HG03571 (cell line): Measurements from ENCODE around the gene ORAI3.
A peak's percentile ranks its signal among the peaks of the same experiment; 100 is the strongest.
"Not testable (repeated sequence)": the region's sequence is repeated elsewhere in the genome, so short reads cannot be mapped to it uniquely, and the experiment has no call there.

Experiments used
- ATAC-seq: cut with Tn5 transposase; IDR thresholded peaks from one replicate; pipeline ENCODE4 v1.9.1; 2021; ENCODE audit not compliant: unreplicated experiment

Gene ORAI3

DNA sequence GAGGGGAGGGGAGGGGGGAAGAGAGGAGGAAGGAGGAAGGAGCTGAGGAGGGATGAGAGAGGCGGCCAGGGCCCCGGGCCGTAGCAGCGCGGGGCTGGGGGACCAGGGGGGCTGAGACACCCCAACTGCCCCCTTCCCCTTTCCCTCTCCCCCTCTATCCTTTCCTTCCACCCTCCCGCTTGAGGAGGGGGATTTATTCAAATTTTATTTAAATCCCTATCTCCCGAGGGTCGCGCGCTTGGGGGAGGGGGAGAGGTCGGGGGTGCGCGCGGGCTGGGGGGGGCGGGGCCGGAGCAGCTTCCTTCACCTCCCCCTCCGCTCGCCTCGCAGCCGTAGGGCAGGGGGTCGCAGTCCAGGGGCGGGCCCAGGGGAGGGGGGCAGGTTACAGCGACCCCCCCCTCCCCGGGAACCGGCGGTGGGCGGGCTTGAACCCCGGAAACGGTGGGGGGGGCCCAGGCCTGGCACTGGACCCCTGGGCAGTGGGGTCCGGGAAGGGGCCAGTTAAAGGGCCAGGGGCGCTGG lies 25.3 kb upstream of the ORAI3 start, which contains the start of gene FBXL19:
Gene FBXL19 (plus strand): TSS at position 19 of the 522 bp plus-strand sequence. CDS start 2,183 bp downstream, outside the sequence.
- ATAC-seq = no peak

DNA sequence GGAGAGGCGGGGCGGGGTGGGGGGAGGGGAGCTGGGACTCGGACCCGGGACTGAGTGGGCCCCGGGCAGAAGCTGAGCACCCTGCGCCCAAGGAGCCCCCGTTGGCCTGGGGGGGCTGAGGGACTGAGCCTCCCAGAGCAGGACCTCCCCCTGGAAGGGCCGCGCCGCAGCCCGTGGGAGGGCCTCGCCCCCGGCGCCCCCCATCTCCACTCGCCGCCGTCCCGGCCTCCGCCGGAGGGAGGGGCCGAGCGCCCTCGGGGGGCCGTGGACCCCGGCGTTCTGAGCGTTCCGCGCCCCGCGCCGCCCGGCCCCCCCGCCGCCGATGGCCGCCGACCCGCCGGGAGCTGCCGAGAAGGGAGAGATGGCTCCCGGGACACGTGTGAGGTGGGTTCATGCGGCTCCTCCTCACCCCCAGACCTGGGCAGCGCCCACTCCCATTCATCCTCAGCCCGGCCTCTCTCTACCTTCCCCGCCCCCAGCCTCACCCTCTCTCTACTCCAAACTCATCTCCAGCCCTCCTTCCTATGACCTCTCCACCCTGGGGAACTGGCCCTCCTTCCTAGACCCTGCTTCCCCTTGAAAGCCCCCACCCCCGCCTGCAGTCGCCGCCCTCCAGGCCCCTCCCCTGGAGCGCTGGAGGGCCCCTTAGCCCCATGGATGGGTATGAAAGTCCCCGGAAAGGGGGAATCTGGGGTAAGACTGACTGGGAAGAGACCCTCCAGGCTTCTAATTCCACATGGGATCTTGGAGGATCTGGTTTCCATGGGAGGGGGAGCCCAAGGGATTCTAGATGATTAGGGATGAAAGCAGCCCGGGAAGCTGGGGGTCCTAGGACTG lies 24.6 kb upstream of the ORAI3 start:
- no peak for ATAC-seq

DNA sequence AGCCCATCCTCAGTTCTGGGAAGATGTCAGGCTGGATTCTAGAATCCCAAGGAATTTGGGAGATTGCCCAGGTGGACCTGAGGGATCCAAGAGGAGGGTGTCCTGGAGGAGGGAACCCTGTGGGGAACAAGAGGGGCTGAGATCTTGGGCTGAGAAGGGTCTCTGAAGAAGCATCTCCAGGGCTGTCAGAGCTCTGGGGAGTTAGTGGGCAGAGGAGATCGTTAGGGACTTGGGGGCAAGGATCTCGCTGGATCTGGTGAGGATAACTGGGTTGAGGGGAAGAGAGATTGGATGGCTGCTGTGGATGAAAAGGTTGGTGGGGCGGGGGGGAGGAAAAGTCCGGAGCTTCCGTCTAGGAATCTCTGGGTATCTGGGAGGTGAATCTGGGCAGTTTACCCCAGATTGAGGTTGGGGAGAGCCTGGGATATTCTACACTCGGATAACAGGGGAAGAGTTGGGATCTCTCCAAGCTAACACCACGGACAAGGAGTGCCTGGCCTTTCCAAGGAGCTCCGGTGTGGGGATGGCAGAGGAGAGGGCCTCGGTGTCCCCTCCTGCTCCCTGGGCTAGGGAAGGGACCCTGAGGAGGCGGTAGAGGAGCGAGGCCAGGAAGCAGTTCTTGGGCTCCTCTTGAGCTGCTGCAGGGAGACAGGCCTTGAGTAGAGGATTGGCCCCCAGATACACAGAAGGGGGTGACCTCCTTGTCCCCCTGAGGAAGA lies 23.8 kb upstream of the ORAI3 start:
- no peak for ATAC-seq

DNA sequence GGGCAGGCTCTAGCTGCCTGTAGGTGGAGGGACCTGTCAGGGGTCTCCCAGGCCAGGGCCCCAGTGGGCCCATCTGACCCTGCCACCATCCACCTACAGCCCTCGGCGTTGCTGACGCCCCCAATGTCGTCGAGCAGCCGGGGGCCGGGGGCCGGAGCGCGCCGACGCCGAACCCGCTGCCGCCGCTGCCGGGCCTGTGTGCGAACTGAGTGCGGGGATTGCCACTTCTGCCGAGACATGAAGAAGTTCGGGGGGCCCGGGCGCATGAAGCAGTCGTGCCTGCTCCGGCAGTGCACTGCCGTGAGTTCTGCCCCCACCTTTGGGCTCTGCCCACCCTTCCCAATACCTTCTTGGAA lies 23.3 kb upstream of the ORAI3 start:
- ATAC-seq = no peak

DNA sequence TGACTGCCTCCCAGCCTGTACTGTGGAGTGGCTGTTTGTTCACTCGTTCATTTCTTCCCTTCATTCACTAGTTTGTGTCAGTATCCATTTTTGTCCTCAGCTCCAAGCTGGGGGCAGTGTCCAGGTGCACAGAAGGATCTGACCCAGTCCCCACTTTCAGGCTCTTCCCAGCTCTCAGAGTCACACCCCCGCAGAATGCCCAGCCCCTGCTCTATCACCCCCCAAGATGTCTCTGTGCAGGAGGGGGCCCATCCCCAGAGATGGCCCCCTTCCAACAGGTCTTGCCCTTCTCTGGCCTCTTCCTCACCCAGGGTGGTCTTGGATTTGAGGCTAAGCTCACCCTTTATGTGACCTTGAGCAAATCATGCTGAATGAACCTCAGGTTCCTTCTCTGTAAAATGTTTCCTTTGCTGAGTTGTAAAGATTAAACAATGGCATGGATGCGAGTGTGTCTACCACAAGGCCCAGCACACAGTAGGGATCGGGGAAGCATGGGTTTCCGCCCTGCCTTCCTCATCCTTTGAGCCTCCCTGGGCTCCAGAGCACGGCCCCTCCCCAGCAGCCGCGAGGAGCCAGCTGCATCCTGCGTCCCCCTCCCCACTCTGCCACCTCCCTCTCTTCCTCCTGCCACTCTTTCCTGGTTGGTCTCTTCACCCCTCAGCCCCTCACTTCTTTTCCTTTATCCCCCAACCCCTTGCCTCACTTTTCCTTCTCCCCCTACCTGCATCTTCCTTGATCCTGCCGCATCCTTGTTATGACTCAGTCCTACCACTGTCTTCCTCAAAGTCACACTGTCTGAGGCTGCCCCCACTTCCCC lies 22.7 kb upstream of the ORAI3 start:
- ATAC-seq = no peak

DNA sequence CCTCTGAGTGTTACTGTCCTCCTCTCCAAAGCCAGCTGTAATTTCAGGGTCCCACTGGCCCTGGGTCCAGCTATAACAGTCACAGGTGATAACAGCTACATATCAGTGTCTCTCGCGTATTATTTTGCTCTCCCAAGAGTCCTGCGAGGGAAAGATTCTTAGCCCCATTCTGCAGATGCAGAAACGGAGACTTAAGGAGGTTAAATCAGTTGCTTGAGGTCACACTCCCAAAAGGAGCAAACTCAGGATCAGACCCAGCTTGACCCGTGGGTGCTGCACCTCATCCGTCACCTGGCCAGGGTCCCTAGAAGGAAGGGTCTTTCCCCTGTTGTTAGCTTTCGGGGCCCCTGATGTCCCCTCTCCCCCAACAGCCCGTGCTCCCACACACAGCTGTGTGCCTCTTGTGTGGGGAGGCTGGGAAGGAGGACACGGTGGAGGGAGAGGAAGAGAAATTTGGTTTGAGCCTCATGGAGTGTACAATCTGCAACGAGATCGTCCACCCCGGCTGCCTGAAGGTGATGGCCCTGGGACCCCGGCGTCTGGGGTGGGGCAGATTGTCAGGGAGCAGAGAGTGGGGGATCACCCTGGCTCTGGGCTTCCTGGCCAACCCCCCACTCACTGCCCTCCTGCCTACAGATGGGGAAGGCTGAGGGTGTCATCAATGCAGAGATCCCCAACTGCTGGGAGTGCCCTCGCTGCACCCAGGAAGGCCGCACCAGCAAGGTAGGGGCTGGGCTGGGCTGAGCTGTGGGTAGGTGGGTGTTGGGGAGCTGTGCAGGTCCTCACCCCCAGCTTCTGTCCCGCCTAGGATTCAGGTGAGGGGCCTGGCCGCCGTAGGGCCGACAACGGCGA lies 21.7 kb upstream of the ORAI3 start:
- no peak for ATAC-seq

DNA sequence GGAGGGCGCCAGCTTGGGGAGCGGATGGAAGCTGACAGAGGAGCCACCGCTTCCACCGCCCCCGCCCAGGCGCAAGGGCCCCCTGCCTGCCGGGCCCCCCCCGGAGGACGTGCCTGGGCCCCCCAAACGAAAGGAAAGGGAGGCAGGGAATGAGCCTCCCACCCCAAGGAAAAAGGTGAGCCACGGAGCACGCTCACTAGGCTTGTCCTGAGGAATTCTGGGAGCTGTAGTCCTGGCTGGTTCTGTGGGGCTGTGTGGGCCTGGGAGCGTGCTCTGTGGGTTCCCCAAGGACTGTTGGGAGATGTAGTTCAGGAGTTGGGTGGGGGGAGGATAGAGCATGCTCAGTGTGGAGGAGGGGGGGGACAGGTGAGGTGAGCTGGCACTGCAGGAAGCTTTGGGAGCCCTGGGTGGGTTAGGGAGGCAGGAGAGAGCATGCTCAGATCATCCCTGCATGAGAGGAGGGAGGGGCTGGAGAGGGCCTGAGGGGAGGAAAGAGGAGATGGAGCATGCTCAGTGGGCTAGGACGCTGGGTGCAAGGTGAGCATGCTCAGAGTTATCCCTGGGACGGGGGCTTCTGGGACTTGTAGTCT lies 21.0 kb upstream of the ORAI3 start:
- no peak for ATAC-seq

DNA sequence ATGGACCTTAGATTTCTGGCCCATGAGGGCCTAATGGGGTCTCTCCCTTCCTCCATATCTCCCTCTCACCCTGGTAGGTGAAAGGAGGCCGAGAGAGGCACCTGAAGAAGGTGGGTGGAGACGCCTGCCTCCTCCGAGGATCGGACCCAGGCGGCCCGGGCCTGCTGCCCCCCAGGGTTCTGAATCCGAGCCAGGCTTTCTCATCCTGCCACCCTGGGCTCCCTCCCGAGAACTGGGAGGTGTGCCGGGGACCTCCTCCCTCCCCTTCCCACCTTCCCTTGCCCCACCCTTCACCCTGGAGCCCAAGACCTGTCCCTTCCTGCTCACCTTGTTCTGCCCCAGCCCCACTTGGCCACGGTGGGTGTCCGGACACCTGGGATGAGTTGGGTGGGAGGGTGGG lies 20.5 kb upstream of the ORAI3 start:
- no peak for ATAC-seq

DNA sequence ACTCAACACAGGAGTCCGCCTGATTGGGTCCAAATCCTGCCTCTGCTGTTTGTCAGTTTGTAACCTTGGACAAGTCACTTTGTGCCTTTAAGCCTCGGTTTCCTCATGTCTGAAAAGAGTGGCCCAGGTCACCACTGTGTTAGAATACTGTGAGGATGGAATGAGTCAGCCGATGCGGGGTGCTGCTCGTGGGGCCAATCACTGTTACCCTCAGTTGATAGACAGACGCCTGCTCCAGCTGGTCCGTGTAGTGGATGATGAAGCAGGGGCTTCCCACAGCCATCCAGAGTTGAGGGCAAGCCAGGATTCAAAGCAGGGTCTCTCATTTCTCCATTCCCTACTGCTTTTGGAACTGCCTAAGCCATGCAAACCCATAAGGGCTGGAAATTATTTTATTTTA lies 19.7 kb upstream of the ORAI3 start:
- no peak for ATAC-seq

DNA sequence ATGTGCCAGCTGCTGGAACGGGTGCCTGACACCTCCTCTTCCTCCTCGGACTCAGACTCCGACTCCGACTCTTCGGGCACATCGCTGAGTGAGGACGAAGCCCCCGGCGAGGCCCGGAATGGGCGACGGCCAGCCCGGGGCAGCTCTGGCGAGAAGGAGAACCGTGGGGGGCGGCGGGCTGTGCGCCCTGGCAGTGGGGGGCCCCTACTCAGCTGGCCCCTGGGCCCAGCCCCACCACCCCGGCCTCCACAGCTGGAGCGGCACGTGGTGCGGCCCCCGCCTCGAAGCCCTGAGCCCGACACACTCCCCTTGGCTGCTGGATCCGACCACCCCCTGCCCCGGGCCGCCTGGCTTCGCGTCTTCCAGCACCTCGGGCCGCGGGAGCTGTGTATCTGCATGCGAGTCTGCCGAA lies 18.7 kb upstream of the ORAI3 start:
- no peak for ATAC-seq

DNA sequence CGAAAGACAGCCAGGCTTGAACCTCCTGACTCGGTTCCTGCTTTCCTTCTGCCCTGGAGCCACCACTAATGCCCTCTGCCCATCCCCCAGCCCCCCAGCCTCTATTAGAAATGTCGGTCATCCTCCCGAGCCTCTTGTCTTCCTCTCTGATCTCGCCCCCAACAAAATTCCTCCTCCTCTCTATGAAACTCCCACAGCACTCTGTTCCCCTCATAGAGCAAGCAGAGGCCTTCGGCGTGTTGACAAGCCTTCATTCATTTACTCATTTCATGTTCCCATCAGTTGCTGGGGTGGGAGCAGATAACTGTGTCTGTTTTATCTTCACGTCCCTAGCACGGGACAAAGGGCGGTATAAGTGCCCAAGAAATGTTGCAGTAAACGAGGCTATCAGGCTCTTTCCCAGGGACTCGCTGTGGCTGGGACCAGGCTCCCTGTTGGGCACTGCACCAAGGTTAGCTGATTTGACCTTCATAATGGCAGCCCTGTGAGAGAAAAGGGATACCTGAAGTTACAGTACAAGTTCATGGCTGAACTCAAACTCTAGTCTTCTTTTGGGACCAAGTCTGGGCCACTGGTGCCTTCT lies 17.7 kb upstream of the ORAI3 start:
- ATAC-seq = no peak

DNA sequence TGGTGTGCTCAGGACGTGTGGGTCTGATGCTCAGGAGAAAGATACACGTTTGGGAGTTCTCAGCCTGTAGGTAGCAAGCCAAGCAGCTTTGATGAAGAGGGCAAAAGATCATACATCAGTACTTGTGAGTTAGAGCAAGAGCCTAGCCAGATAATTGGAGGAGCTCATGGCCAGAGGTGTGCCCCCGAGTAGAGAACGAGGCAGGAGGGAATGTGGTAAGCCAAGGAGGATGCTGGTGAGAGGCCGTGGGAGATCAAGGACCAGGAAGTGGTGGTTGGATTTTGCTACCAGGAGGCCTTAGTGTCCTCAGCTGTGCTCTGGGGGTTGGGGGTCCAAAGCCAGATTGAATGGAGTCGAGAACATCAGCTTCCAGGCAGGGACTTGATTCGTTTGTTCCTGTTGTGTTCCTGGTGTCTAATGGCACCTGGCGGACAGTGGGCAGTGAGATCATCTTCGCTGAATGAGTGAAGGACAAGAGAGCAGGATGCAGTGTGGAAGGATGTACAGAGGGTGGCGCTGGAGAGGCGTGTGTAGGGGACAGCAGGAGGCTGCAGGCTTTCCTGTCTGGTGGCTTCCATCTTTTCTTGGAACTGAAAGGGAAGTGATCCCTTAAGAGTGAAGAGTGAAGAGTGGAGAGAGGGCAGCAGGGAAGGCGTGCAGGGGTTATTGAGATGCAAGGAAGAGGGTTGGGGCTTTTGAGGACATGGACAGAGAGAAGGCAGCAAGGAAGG lies 13.9 kb upstream of the ORAI3 start:
- no peak for ATAC-seq

DNA sequence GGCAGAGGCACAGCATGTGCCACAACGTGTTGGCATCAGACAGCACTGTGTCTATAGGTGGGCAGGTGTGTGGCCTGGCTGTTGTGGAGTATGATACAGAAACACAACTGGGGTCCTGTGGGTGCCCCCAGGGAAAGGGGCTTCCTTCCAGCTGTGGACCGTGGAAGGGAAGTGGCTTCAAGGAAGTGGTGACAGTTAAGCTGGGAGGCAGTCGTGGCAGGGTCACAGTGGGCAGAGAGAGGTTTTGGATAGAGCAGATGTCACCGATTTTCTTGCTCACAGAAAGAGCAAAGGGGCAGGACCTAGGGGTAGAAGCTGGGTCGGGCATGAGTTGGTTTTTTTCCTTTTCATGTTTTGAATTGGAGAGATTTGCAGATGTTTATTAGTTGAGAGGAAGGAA lies 11.2 kb upstream of the ORAI3 start:
- ATAC-seq = no peak

DNA sequence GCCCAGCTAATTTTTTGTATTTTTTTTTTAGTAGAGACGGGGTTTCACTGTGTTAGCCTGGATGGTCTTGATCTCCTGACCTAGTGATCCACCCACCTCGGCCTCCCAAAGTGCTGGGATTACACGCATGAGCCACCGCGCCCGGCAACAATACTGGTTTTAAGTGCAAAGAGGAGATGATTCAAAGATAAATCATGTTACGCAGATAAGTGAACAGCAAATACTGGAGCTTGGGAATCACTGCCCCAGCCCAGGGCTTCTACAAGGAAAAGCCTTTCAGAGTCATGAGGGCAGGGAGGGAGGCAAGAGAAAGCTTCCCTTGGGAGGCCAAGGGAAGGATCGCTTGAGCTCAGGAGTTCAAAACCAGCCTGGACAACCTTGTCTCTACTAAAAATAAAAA lies 9.3 kb upstream of the ORAI3 start:
- ATAC-seq = not testable (repeated sequence)

DNA sequence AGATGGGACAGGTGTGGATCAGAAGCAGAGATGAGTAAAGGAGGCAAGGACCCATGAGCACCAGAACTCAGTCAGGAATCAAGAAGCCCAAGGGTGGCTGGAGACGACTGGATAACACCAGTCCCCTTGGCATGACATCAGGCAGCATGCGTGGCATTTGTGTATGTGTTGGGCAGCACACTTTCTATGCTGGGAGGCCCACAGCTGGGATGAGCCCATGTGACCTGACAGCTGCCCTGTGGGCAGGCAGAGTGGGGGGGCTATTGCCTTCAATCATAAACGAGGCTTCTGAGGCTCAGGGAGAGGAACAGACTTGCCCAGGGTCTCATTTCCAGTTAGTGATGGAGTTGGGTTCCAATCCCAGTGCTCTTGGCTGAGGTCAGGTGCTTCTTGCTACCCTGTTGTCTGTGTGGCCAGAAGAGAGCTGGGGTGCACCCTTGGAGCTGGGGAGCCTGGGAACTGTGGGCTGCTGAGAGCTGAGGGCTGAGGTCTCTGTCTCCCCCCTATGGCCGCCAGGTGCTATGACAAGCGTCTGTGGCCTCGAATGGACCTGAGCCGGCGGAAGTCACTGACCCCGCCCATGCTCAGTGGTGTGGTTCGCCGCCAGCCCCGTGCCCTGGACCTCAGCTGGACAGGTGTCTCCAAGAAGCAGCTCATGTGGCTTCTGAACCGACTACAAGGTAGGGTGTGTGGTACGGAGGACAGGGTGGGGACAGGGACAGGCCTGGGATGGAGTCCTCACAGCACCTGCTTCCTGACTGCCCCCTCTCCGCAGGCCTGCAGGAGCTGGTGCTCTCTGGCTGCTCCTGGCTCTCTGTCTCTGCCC lies 7.1 kb upstream of the ORAI3 start:
- peak; percentile 55 for ATAC-seq

DNA sequence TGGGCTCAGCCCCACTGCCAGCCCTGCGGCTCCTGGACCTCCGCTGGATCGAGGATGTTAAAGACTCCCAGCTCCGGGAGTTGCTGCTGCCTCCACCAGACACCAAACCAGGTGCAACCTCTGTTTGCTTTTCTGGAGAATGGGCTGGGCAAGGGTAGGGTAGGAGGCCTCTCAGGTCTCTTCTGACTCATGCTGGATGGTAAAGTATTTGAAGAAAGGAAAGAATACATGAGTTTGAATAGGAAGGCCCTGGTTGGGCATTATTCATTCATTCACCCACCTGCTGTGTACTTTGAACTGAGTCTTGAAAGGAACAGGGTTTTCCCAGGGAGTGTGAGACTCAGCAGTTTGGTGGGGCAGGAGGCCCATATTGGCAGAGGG lies 6.5 kb upstream of the ORAI3 start:
- ATAC-seq = no peak

DNA sequence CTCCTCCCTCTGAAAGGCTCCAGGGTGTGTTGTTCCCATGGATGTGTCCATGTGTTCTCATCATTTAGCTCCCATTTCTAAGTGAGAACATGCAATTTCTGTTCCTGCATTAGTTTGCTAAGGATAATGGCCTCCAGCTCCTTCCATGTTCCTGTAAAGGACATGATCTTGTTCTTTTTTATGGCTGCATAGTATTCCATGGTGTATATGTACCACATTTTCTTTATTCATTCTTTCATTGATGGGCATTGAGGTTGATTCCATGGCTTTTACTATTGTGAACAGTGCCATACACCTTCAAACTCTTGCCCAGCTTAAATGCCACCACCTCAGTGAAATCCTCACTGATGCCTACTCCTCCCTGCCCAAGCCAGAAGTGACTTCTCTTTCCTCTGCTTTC lies 4.5 kb upstream of the ORAI3 start:
- ATAC-seq = no peak
